Loucy (cell line): ENCODE results near the gene DIS3L.

Experiments used
- EZH2phosphoT487 ChIP-seq: fragments of 200-600 bp; IDR thresholded peaks from 2 replicates; pipeline ENCODE4 v1.6.1; 2018; ENCODE audit warnings: antibody characterized with exemption, mild to moderate bottlenecking, moderate library complexity, borderline replicate concordance
- TF ChIP-seq, protein P1 (sequence below): fragments of 200-600 bp; sonication (generic); conservative IDR thresholded peaks from 2 replicates; pipeline ENCODE4 v1.5.1; 2014; ENCODE audit warnings: mild to moderate bottlenecking, antibody characterized with exemption, low read length

DNA sequence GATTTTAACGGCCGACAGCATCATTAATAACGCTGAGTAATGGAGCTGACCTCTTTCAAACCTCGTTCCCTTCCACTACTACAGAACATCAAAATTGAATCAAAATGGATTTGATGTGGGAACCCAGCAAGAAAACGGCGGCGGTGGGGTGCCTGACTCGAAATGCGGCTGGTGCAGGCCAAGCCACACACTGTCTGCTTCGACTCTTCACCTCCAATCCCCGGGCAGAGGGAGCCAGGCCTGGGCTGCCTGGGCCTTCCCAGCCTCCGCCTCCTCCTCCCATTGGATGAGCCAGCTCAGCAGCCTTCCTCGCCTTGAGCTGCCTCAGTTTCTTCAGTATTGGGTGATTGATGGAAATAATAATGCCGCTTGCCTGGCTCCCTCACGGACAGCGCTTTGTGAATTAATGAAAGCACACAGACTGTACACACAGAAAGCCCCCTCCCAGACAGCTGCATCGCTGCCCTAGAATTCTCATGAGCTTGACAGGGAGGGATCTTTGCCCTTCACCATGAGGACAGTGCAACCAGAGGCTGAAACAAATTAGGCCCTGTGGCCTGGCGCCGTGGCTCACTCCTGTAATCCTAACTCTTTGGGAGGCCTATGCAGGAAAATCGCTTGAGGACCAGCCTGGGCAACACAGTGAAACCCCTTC lies 28.4 kb upstream of the DIS3L start:
- TF ChIP-seq, protein P1, sequence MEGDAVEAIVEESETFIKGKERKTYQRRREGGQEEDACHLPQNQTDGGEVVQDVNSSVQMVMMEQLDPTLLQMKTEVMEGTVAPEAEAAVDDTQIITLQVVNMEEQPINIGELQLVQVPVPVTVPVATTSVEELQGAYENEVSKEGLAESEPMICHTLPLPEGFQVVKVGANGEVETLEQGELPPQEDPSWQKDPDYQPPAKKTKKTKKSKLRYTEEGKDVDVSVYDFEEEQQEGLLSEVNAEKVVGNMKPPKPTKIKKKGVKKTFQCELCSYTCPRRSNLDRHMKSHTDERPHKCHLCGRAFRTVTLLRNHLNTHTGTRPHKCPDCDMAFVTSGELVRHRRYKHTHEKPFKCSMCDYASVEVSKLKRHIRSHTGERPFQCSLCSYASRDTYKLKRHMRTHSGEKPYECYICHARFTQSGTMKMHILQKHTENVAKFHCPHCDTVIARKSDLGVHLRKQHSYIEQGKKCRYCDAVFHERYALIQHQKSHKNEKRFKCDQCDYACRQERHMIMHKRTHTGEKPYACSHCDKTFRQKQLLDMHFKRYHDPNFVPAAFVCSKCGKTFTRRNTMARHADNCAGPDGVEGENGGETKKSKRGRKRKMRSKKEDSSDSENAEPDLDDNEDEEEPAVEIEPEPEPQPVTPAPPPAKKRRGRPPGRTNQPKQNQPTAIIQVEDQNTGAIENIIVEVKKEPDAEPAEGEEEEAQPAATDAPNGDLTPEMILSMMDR, result no peak
- TF ChIP-seq EZH2phosphoT487, result no peak
